ENCODE data around the gene SNN. TPM values are rescaled to one million over a fixed set of nuclear protein-coding genes. Genes with fewer than 3 reads are reported as not detected.

The SNN gene
- total RNA-seq (28.3 and 34.9 TPM in 2 replicates), polyA plus RNA-seq (35.3 and 41.8 TPM in 2 replicates)

DNA sequence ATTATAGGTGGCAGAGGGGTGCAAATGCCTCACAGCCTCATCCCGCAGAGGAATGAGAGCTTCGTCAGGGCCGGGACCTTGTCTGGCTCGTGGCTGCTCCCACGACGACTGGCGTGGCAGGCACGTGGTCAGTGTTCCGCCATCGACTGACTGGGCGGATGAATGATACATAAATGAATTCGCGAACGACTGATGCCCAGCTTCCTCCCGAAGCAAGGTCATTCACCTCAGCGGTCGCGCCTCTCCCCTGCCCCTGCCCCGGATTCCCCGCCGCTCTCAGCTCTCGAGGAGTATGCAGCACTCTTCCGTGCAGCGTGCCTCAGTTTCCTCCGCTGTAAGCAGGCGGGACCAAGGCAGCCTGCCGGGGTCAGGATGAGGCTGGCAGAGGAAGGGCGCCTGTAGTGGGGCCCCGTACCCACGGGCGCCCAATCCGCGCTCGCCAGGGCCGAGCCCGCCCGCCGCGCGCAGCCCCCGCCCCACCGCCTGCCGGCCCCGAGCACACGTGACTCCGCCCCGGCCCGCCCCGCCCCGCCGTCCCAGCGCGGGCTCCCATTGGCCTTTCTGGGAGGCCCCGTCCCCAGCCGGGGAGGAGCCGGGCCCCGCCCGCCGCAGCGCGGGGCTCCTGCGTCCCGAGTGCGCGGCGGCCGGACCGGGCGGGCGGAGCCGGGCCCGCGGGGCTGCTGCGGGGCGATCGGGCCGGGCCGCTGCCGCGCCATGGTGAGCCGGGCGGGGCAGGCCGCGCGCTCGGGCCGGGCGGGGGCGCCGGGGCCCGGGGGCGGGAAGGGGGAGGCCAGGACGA, at the start of gene SNN:
SNN (plus strand) TSS at position 632 of the 799 bp plus-strand sequence. CDS start 7,605 bp downstream, outside the sequence.
- no peak within 1 kb of the TSS for H3K27ac ChIP-seq
- no peaks in the 10 kb centered on the region for H3K27me3 ChIP-seq
- H3K36me3 ChIP-seq: no peaks in the 10 kb centered on the region
- DNase-seq (ENCODE audit: low read depth in 1 of 2, low spot score in 1 of 2): peak; percentile 91 to 95
- TF ChIP-seq, protein P1, sequence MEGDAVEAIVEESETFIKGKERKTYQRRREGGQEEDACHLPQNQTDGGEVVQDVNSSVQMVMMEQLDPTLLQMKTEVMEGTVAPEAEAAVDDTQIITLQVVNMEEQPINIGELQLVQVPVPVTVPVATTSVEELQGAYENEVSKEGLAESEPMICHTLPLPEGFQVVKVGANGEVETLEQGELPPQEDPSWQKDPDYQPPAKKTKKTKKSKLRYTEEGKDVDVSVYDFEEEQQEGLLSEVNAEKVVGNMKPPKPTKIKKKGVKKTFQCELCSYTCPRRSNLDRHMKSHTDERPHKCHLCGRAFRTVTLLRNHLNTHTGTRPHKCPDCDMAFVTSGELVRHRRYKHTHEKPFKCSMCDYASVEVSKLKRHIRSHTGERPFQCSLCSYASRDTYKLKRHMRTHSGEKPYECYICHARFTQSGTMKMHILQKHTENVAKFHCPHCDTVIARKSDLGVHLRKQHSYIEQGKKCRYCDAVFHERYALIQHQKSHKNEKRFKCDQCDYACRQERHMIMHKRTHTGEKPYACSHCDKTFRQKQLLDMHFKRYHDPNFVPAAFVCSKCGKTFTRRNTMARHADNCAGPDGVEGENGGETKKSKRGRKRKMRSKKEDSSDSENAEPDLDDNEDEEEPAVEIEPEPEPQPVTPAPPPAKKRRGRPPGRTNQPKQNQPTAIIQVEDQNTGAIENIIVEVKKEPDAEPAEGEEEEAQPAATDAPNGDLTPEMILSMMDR (IDR thresholded peaks at IDR 0.05; ENCODE audit: low read depth, low read length): no peak
- H3K4me1 ChIP-seq (ENCODE audit: low read depth): no peaks in the 10 kb centered on the region
- no peaks in the 10 kb centered on the region for H3K9me3 ChIP-seq (ENCODE audit: low read depth)
- peak within 1 kb of the TSS; percentile 79 for H3K4me3 ChIP-seq

DNA sequence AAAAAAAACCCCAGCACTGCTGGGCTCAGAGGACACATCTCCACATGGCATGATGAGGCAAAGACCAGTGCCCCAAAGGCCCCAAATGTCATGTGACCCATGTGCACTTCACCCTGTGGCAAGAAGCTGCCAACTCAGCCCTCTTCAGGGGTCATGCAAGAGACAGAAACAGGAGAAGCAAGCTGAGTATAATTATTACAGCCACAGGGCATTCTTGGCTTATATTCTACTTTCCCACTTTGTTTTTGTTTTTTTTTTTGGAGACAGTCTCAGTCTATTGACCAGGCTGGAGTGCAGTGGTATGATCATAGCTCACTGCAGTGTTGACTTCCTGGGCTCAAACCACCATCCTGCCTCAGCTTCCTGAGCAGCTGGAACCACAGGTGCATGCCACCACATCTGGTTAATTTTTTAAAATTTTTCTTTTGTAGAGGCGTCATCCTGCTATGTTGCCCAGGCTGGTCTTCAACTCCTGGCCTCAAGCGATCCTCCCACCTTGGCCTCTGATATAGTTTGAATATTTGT, 48.9 kb upstream of the SNN start:
- no peaks in the 10 kb centered on the region for H3K27me3 ChIP-seq
- no peaks in the 10 kb centered on the region for H3K4me1 ChIP-seq (ENCODE audit: low read depth)
- no peaks in the 10 kb centered on the region for H3K9me3 ChIP-seq (ENCODE audit: low read depth)
- no peak for DNase-seq (ENCODE audit: low read depth in 1 of 2, low spot score in 1 of 2)
- H3K36me3 ChIP-seq: no peaks in the 10 kb centered on the region
- TF ChIP-seq, protein P1 (IDR thresholded peaks at IDR 0.05; ENCODE audit: low read depth, low read length): no peak
- H3K27ac ChIP-seq: no peak overlapping the region
- no peak overlapping the region for H3K4me3 ChIP-seq

DNA sequence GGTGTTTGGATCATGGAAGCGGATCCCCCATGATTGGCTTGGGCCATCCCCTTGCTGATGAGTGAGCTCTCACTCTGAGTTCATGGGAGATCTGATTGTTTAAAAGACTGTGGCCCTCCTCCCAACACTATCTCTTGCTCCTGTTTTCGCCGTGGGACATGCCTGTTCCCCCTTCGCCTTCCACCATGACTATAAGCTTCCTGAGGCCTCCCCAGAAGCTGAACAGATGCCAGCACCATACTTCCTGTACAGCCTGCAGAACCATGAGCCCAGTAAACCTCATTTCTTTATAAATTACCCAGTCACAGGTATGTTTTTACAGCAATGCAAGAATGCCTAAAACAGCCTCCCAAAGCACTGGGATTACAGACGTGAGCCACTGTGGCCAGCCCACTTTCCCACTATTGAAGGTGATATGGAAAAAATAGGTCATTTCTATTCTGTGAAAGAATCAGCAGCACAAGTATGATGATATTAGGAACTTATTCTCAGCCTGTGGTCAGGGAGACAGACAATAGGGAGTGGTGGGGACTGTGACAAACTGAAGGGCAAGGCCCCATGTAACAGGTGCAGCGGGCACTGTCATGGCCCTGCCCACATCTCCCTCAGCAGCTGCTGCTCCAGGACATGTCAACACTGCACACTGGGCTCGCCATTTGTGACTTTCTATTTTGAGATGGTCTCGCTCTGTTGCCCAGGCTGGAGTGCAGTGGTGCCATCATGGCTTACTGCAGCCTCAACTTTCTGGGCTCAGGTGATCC, 47.8 kb upstream of the SNN start:
- H3K27me3 ChIP-seq: no peaks in the 10 kb centered on the region
- H3K9me3 ChIP-seq (ENCODE audit: low read depth): no peaks in the 10 kb centered on the region
- no peak overlapping the region for H3K27ac ChIP-seq
- no peak overlapping the region for H3K4me3 ChIP-seq
- no peaks in the 10 kb centered on the region for H3K4me1 ChIP-seq (ENCODE audit: low read depth)
- DNase-seq (ENCODE audit: low read depth in 1 of 2, low spot score in 1 of 2): no peak
- TF ChIP-seq, protein P1 (IDR thresholded peaks at IDR 0.05; ENCODE audit: low read depth, low read length): no peak
- H3K36me3 ChIP-seq: no peaks in the 10 kb centered on the region

DNA sequence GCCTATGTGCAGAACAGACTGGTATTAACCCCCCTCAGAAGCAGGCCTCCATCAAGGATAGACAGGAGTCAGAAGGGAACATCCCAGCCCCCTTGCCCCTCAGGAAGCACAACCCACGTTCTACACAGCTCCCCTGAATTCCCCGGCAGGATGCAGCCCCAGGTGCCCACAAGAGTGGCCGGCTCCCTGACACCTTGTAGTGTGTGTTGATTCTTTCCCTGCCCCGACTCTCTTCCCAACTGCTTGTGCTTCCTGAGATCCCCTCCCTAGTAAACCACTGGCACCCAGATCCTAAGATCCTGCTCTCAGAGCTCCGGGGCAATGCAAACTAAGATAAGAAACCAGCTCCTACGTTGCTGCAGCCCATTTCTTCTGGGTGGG, 46.7 kb upstream of the SNN start:
- Histone ChIP-seq H3K27ac (no peak overlapping the region), H3K36me3 (no peaks in the 10 kb centered on the region), H3K9me3 (ENCODE audit: low read depth) (no peaks in the 10 kb centered on the region), H3K27me3 (no peaks in the 10 kb centered on the region), H3K4me3 (no peak overlapping the region), H3K4me1 (ENCODE audit: low read depth) (no peaks in the 10 kb centered on the region)
- TF ChIP-seq, protein P1 (IDR thresholded peaks at IDR 0.05; ENCODE audit: low read depth, low read length): no peak
- no peak for DNase-seq (ENCODE audit: low read depth in 1 of 2, low spot score in 1 of 2)

DNA sequence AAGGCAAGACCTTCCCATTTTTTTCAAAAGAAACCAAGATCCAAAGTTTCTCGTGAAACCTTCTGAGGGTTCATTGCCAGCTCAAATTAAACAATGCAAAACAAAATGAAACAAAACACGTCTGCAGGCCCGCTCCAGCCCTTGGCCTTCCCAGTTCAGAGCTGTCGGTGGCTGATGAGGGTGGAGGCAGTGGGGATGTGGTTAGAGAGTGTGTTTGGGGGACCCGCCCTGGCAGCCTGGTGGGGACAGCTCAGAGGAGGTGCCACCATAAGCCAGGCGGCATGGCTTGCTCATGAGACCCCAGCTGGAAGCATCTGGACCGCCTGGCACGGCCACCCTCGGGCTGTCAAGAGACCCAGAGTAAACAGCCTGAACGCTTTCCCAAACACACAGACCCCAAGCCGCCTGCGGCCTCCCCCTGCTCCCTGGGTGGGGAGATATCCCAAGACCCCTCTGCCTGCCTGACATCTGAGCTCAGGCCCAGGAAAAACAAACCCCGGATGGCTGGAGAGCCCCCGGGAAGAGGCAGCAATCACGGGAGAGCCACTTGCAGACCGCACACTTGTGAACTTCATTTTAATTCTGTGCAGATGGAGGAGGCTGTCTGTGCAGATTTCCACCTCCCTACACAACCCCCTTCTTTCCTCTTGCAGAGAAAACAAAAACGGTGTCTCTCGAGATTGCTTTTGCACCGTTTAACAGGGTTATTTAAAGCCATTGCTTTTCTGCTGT, 46.2 kb upstream of the SNN start:
- DNase-seq (ENCODE audit: low read depth in 1 of 2, low spot score in 1 of 2): no peak
- no peak overlapping the region for H3K27ac ChIP-seq
- H3K4me3 ChIP-seq: no peak overlapping the region

More for the DNA sequence above, 46.2 kb upstream of the SNN start:
- Histone ChIP-seq H3K4me1 (ENCODE audit: low read depth) (no peaks in the 10 kb centered on the region), H3K36me3 (no peaks in the 10 kb centered on the region), H3K27me3 (no peaks in the 10 kb centered on the region), H3K9me3 (ENCODE audit: low read depth) (no peaks in the 10 kb centered on the region)
- TF ChIP-seq, protein P1 (IDR thresholded peaks at IDR 0.05; ENCODE audit: low read depth, low read length): no peak

Measured in cardiac muscle cell (in vitro differentiated cells and primary cell).